GM19372 (cell line): ENCODE measurements around the gene ALOX5.
"Not testable (repeated sequence)": the region's sequence is repeated elsewhere in the genome, so short reads cannot be mapped to it uniquely, and the experiment has no call there.

Source experiments
- ATAC-seq: cut with Tn5 transposase; IDR thresholded peaks from one replicate; pipeline ENCODE4 v1.9.1; 2021; ENCODE audit warnings: mild to moderate bottlenecking, low read depth, moderate library complexity; ENCODE audit not compliant: unreplicated experiment

Gene ALOX5

DNA sequence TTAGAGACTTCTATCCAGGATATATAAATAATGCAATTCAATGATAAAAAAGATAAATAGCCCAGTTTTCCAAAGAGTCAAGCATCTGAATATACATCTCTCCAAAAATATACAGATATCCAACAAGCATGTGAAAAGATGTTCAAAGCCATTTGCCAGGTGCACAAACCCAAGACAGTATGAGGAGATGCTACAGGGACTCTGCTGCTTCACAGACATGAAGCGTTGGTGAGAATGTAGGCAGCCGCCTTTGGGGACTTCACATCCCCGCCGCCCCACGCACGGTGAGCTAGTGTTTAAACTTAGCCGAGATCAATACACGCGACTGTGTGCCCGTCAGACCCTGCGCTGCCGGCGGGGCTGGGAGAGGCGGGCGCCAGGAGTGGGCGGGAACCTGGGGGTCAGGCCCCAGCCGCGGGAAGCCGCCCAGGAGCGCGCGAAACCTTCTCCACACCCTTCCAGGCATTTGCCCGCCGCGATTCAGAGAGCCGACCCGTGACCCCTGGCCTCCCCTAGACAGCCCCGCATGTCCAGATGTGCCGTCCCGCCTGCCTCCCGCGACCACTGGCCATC is 927 bp upstream of the ALOX5 start:
- ATAC-seq = peak; percentile 20

DNA sequence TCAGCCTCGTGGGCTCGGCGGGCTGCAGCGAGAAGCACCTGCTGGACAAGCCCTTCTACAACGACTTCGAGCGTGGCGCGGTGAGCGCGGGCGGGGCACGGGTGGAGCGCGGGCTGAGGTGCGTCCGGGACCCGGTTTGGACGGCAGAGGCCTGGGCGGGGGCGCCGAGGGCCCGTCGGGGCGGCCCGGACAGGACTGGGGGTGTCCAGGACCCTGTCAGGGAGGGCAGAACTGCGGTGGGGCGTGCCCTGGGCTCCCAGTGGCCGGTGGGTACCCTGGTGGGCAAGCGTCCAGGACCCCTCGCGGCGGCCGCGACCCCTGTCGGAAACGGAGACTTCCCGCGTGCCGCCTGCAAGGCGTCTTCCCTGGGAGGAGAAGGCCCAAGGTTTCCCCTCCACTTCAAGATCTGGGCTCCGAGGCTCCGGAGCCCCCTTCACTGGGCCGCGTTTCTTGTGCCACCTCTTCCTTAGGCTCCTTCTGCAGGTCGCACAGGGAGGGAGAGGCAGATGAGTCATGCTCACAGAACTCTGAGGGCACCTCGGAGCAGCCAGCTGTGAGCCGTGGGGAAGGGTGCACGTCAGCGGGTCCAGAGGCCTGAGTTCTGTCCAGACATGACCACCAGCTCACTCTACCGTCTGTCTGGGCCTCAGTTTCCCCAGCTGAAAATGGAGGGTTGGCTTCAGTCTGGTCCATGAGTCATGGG is 485 bp downstream of the ALOX5 start:
- ATAC-seq = no peak

DNA sequence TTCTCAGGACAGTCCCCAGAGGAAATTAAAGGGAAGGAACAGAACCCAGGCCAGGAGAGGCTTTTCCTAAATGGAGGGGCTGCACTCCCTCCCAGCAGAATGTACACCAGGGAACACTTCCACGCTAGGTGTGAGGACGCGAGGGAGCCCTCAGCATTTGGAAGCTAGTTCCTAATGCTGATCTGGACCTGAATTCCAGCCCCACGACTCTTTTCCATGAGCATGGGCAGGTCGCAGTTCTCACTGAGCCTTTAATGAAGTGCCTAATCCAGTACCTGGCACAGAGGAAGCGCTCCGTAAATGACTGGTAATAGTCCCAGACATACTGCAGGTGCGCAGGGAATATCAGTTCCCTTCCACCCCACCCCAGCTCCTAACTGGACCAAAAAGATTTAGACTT is 1.1 kb downstream of the ALOX5 start:
- ATAC-seq = no peak

DNA sequence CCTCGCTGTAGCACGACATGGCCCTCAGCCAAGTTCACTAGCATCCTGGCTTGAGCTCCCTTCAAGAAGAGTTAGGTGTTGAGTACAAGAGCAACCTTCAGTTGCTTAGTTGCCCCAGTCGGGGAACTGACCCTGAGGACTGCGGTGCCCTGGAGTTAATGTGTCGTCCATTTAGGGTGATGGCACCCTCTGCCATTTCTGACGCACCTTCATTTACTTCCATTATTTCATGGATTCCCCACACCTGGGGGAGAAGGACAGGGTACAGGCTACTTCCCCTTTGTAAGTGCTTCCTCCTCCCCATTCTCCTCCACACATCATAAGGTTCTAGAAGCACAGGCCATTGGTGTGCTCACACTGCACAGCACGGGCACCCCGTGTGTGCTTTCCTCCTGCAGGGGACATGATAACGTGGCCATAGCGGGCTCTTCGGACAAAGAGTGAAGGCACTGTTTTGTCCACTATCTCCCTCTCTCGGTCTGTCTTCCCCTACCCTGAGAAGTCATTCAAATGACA is 1.8 kb downstream of the ALOX5 start:
- ATAC-seq = no peak

DNA sequence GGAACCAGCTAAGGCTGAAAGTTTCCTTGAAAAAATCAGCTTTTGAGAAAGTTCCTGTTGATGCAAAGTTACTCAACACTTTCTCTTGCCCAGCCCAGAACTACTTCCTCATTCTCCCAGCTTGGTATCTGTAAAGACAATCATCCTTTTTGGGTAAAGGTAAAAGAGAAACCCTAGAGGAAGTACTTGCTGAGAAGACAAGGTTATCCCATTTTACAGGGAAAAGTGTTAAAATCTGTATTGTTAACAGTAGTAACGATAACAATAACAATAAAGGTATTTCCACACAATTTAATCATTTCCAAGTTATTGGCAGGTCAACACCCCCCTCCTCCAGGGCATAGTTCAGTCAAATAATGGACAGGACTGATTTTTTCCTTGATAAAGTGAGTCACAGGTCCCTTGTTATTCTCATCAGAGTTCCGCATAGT is 2.4 kb downstream of the ALOX5 start:
- no peak for ATAC-seq

DNA sequence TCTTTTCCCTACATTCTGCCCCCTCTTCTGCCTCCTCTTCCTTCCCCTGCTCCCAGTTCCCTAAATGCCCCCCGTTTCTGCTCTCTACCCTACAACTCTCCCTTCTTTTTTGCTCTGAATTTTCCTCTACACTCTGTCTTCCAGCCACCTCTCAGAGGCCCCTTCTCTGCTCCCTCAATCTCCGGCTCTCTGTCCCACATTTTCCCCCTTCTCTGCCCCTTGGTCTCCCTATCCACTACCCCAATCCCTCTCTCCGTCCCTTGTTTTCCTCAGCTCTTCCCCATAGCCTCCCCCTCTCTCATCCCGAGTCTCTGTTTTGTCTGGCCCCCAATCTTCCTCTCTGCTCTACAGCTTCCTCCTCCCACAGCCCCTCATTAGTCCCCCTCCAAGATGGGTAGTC is 3.3 kb downstream of the ALOX5 start:
- ATAC-seq = no peak

DNA sequence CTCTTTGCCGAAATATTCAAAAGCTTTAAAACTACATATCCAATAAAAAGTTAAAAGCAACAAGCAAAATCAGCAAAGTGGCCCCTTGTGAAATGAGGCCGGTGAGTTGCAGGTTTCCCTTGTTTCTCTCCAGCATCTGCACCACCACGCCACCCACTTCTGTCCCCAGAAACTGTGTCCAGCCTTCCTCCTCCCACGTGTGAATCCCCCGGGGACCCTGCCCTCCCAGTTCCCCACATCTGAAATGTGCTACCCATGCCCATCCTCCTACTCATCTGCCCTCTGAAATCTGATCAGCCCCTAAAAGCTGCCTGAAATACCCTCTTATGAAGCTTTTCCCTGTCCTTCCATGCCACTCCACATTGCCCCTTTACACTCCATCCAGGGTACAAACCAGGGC is 3.8 kb downstream of the ALOX5 start:
- no peak for ATAC-seq

DNA sequence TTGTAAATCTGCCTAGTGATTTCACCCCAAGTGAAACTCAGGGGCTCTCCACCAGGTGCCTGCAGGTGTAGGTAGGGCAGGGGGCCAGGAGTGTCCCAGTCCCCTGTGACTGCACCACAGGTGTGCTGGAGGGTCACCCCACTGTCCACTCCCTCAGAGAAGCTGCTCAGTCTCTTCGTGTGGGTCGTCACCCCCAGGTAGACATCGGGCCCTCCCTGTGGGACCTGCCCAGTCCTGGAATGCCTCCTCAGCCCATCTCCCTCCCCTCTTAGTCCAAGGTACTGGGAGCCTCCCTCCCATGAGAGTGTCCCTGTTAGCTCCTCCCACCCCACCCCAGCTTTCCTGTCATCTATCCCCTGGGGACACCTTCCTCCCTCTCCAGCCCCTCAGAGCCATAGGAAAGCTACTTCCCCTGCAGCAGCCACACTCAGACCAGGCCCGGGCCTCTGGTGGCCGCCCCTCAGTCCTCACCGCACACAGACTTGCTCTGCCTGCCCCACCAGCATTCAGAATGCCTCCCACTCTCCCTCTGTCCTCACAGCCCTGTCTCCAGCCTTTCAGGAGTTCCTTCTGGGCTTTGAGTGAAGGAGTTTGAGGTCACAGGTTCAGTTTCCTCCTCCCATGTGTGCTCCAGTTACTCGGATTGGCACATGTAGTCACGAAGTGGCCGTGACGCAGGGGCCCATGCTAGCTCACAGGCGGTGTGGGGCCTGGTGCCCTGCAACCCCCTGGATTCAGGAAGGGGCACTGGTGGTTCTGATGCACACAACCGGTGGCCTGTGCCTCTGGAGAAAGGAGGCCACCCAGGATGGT is 5.1 kb downstream of the ALOX5 start:
- ATAC-seq = no peak

DNA sequence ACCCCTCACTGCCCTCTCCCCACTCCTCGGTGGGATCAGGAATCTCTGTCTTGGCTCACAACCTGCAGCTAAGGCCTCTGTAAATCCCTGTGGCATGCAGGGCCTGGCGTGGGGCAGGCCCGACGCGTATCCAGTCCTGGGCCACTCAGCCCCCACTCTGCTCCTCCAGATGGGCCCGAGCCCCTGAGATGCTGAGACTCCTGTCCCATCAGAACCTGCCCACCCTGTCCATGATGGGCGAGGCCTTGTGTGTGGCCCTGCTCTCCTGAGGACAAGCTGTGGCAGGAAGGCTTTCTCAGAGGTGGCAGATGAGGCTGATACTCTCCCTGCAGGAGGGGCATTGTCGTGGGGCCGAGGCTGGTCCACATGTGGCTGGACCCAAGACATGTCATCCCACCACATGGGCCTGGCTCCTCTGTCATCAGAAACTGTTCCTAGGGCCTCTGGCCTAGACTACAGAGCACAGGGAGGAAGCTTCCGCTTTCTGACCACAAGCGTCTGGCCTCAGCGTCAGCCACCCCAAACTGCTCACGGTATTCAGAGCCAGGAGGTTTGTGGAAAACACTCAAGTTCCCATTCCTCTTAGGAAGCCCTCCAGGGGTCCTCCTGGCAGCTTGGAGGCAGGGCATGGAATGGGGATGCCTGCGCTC is 6.0 kb downstream of the ALOX5 start:
- no peak for ATAC-seq

DNA sequence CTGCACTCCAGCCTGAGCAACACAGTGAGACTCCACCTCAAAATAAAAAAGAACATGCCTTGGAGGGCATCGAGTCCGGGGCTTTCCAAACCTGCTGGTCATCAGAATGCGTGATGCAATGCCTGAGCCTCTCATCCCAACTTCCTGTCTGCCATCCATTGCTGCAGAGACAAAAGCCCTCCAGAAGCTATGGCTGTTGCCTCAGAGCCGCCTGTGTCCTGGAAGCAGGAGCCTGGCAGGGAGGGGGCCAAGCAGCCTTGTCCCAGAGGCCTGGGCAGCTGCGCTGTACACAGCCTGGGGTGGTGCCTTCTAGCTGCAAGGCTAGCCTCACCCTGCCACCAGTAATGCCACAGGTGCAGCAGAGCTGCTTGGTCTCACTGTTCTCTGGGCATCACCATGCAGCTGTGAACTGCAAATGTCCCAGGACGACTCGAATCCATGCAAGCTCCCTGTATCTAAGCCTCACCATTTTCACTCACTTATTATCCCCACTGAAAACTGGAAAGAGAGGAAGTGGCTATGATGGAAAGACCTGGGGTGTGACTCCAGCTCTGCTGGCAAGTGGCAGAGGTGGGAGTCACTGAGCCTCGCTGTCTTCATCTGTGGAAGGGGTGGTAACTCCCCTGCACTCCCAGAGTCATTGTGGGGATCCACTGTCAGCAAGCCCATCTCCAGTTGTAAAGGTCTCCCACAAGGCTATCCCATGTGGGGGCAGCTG is 7.0 kb downstream of the ALOX5 start:
- no peak for ATAC-seq

DNA sequence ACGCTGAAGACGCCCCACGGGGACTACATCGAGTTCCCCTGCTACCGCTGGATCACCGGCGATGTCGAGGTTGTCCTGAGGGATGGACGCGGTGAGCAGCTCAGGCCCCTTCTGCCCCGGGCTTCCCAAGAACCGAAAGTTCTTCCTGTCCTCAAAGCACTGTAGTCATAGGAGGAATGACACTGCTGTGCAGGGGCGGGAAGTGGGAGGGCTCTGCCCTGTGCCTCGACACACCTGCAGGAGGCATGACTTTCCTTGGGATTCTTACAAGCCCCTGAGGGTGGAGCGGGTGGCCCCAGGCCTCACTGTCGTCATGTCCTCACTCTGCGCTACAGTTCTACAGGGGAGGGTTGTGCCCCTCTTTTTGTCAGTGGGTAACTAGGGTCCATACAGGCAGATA is 8.6 kb downstream of the ALOX5 start:
- ATAC-seq = no peak

DNA sequence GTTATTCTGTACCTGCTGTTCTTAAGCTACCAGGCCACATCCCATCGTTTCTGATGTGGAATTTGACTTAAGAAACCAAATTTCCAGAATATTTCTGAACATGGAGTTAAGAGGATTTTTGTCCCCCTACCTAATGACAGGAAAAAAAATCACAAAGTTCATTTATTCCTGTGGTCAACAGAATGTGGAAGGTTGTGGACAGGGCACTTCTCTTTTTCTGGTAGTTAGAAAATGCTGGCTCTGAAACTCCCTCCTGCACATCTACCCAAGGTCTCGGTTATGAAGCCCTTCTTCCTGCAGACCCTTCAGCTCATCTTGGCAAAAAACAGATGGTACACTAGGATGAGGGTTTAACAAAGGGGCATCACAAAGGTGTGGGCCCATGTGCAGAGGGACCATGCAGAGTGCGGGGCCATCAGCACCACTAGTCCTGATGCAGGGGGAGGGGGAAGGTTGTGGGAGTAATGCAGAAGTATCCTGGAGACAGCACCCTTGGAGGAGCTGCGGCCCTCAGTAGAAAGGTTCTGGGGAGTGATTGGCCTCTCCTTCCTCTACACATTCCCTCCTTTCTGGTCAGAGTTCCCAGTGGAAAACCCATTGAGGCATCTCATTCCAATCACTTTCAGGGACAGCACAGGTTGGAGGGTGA is 9.8 kb downstream of the ALOX5 start:
- ATAC-seq = no peak

DNA sequence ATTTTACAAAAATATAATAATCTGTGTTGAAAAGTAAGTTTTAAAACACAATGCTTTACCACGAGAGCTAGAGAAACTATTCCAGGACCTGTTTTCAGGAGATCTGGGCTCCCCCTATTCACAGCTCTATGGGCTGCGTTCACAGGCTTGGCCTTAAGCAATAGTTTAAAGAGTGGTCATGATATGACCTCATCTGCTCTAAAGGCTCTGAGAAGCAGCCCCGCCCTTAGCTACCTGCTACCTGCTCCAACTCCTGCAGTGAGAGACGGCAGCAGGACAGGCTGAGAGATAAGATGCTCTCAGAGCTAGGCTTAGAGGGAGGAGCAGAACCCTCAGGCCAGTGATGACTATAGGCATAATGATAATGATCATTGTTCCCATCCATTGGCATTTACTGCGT is 12.6 kb downstream of the ALOX5 start:
- no peak for ATAC-seq

DNA sequence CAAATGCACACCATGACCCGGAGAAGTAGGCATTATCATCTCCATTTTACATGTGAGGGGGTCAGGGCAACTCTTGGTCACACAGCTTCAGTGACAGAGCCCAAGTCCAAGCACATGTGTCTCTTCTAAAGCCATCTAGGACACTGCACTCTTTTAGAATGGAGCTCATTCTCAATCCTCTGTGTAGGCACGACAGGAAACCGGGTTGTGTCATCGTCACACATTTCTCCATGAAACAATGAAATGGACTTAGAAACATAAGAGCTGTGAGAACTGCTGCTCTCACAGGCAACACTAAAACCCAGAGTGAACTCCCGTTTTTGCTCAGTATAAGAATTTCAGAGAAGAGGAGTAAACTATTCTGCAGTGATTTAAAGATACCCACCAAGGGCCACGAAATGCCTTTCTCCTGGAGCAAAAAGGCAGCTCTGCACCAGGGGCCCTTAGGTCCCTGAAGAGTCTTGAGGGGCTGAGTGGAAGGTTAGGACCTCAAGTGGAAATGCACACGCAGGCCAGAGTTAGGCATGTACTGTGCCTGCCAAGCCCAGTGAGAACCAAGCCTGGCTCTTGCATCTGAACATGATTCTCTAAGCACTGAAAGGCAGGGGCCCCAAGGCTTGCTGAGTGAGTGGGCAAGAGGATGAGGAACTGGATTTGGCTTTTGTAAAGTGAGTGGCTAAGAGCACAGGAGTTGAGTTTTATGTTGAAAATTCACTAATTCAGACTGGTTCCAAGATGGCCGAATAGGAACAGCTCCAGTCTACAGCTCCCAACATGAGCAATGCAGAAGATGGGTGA is 13.3 kb downstream of the ALOX5 start:
- ATAC-seq = no peak

DNA sequence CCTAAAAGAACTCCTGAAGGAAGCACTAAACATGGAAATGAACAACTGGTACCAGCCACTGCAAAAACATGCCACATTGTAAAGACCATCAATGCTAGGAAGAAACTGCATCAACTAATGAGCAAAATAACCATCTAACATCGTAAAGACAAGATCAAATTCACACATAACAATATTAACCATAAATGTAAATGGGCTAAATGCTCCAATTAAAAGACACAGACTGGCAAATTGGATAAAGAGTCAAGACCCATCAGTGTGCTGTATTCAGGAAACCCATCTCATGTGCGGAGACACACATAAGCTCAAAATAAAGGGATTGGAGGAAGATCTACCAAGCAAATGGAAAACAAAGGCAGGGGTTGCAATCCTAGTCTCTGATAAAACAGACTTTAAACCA is 15.7 kb downstream of the ALOX5 start:
- ATAC-seq = not testable (repeated sequence)

DNA sequence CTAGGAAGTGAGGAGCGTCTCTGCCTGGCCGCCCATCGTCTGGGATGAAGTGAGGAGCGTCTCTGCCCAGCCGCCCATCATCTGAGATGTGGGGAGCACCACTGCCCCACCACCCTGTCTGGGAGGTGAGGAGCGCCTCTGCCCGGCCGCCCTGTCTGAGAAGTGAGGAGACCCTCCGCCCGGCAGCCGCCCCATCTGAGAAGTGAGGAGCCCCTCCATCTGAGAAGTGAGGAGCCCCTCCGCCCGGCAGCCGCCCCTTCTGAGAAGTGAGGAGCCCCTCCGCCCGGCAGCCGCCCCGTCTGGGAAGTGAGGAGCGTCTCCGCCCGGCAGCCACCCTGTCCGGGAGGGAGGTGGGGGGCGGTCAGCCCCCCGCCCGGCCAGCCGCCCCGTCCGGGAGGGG is 17.6 kb downstream of the ALOX5 start:
- not testable (repeated sequence) for ATAC-seq

DNA sequence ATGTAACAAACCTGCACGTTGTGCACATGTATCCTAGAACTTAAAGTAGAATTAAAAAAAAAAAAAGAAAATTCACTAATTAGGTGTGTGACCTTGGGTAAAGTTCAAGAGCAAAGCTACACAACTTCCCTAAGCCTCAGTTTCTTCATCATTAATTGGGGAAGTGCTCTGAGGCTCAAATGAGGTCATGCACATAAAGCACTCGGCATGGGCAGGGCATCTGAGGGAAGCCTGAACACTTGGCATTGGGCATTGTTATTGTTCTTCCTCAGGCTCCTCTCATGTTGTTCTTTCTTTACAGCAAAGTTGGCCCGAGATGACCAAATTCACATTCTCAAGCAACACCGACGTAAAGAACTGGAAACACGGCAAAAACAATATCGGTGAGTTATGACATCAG is 21.5 kb downstream of the ALOX5 start:
- ATAC-seq = no peak

DNA sequence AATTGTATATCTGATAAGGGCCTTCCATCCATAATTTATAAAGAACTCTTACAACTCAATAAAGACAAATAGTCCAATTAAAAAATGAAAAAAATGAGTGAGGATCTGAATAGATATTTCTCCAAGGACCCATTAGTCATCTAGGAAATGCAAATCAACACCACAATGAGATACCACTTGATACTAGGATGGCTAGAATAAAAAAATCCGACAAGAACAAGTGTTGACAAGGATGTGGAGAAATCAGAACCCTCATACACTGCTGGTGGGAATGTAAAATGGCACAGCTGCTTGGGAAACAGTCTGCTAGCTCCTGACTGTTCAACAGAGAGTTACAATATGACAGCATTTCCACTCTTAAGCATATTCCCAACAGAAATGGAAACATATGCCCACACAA is 24.6 kb downstream of the ALOX5 start:
- no peak for ATAC-seq

DNA sequence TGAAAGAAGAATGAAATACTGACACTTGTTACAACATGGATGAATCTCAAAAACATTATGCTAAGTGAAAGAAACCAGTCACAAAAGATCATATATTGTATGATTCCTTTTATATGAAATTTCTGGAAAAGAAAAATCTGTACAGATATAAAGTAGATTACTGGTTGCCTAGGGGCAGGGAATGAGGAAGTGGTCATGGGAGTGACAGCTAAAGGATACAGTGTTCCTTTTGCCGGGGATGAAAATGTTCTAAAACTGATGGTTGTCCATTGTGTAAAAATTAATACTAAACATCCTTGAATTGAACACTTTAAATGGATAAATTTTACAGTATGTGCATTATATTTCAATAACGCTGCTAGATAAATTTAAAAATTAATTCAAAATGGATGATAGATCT is 25.1 kb downstream of the ALOX5 start:
- no peak for ATAC-seq
